ENCODE data around the gene PEX5L. TPM values are rescaled to one million over a fixed set of nuclear protein-coding genes. Genes with fewer than 3 reads are reported as not detected.

The PEX5L gene
- total and polyA plus RNA-seq, 2 experiments from 2014 or later, result 0.07 to 0.30 TPM

DNA sequence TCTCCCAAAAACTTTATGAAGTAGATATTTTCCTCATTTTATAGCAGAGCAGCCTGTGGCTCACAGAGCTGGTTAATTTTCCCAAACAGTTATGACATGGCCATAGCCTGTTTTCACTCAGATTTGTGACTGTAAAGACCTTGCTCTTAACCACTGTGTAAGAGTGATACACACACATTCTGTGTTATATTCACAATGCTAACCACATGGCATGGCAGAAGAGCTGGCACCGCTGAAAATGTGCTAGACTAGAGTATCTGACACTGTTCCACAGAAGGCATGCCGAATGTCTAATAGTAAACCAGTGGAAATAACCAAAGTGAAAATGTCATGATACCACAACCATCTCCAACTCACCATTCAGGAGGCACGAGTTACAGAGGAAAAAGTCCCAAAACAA is 71.8 kb downstream of the PEX5L start:
- no peak overlapping the region for H3K27ac ChIP-seq
- no peaks in the 10 kb centered on the region for H3K27me3 ChIP-seq
- H3K4me1 ChIP-seq (ENCODE audit: low read depth), result no peaks in the 10 kb centered on the region
- TF ChIP-seq, protein P1, sequence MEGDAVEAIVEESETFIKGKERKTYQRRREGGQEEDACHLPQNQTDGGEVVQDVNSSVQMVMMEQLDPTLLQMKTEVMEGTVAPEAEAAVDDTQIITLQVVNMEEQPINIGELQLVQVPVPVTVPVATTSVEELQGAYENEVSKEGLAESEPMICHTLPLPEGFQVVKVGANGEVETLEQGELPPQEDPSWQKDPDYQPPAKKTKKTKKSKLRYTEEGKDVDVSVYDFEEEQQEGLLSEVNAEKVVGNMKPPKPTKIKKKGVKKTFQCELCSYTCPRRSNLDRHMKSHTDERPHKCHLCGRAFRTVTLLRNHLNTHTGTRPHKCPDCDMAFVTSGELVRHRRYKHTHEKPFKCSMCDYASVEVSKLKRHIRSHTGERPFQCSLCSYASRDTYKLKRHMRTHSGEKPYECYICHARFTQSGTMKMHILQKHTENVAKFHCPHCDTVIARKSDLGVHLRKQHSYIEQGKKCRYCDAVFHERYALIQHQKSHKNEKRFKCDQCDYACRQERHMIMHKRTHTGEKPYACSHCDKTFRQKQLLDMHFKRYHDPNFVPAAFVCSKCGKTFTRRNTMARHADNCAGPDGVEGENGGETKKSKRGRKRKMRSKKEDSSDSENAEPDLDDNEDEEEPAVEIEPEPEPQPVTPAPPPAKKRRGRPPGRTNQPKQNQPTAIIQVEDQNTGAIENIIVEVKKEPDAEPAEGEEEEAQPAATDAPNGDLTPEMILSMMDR (IDR thresholded peaks at IDR 0.05; ENCODE audit: low read depth, low read length), result no peak
- H3K9me3 ChIP-seq (ENCODE audit: low read depth), result no peaks in the 10 kb centered on the region
- no peak for DNase-seq (ENCODE audit: low read depth in 1 of 2, low spot score in 1 of 2)
- H3K36me3 ChIP-seq, result no peaks in the 10 kb centered on the region
- H3K4me3 ChIP-seq, result no peak overlapping the region

DNA sequence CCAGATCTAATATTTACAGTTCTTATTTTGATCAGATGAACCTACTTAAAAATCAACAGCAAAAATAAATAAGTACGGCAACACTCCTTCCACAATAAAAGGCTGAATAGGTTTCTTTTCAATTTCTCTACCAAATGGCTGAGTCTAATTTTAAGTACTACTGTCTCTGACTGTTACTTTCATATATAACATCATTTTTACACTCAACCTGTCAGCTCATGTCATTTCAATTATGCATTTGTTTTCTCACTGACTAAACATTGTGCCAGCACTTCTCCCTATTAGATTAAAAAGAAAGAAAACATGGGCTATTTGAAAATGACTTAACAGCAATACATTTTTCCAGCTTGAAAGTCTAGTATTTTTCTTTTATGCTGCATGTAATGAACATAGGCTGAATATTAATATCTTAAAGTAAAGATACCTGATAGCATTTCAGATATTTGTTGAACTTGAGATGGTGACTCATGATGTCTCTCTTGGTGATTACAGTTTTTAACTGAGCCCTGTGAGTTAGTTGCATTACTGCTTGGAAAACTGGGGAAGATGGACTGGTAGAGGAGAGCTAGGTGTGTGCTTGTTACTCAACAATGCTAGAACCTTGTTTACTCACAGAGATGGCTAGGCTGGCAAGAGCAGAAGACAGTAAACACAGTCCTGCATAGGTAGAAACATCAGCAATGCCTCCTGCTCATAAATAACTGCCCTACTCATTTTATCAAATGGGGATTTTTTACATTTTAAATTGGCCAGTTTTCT is 73.9 kb downstream of the PEX5L start:
- DNase-seq (ENCODE audit: low read depth in 1 of 2, low spot score in 1 of 2), result no peak
- TF ChIP-seq, protein P1 (IDR thresholded peaks at IDR 0.05; ENCODE audit: low read depth, low read length), result no peak
- Histone ChIP-seq H3K36me3 (no peaks in the 10 kb centered on the region), H3K4me3 (no peak overlapping the region), H3K9me3 (ENCODE audit: low read depth) (no peaks in the 10 kb centered on the region), H3K27ac (no peak overlapping the region), H3K27me3 (no peaks in the 10 kb centered on the region), H3K4me1 (ENCODE audit: low read depth) (no peaks in the 10 kb centered on the region)

DNA sequence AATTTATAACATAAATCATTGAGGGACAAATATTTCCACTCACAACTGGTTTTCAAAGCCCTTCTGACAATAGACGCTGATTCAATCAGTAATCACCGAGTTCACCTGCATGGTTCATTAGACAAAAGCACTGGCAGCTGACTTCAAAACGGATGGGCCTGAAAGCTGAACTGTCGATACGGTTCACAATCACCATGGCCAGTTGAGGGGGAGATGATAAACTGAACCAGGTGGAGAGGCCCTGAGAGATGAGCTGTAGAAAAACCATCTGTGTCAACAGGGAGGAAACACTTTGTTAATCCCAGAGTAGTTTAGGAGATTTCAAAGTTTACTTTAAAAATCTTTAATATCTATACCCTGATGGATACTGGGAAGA is 75.0 kb downstream of the PEX5L start:
- no peaks in the 10 kb centered on the region for H3K36me3 ChIP-seq
- no peak overlapping the region for H3K4me3 ChIP-seq
- DNase-seq (ENCODE audit: low read depth in 1 of 2, low spot score in 1 of 2), result no peak
- TF ChIP-seq, protein P1 (IDR thresholded peaks at IDR 0.05; ENCODE audit: low read depth, low read length), result no peak
- no peaks in the 10 kb centered on the region for H3K9me3 ChIP-seq (ENCODE audit: low read depth)
- H3K27ac ChIP-seq, result no peak overlapping the region
- H3K4me1 ChIP-seq (ENCODE audit: low read depth), result peaks cover 2% of the 10 kb centered on the region
- H3K27me3 ChIP-seq, result no peaks in the 10 kb centered on the region

DNA sequence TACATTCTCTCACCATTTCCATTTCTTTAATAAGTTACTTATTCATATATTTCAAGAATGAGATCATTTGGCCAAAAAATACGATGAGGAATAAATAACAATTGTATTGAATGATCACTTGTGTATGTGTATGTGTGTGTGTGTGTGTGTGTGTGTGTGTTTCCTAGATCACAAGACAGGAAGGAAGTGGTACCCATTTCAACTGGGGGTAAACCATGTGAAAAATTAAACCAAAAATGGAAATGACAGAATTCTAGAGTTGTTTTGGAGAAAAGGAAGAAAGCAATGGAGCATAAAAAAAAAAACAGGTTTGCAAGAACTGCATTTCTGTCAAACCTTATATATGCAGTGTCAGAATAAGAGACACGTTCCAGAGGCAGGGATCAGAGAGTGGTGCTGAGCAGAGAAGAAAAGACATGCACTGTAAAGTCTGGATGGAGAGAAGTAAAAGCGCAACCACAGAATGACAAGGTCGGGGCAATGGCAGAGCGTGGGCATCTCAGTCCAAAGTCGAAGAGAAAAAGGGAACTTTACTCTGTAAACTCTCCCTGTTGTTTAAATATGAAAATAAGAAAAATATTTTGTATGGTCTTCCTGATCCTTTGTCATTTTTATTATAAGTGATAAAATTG is 75.5 kb downstream of the PEX5L start:
- no peak for DNase-seq (ENCODE audit: low read depth in 1 of 2, low spot score in 1 of 2)
- Histone ChIP-seq H3K27me3 (no peaks in the 10 kb centered on the region), H3K36me3 (no peaks in the 10 kb centered on the region), H3K27ac (no peak overlapping the region), H3K4me3 (no peak overlapping the region), H3K9me3 (ENCODE audit: low read depth) (no peaks in the 10 kb centered on the region), H3K4me1 (ENCODE audit: low read depth) (peaks cover 2% of the 10 kb centered on the region)
- TF ChIP-seq, protein P1 (IDR thresholded peaks at IDR 0.05; ENCODE audit: low read depth, low read length), result no peak

DNA sequence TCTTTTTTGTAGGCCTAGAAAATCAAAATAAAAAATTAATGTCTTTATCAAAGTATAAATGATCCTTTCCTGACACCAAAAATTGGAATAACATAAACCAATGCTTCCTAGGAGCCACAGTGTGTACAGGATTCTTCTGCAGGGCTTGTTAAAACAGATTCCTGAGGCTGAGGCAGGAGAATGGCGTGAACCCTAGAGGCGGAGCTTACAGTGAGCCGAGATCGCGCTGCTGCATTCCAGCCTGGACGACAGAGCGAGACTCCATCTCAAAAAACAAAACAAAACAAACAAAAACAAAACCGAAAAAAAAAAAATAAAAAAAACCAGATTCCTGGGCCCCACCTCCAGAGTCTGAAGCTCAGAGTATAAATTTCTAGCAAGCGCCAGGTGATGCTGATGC is 78.0 kb downstream of the PEX5L start:
- H3K27ac ChIP-seq, result no peak overlapping the region
- no peaks in the 10 kb centered on the region for H3K27me3 ChIP-seq
- H3K4me3 ChIP-seq, result no peak overlapping the region
- TF ChIP-seq, protein P1 (IDR thresholded peaks at IDR 0.05; ENCODE audit: low read depth, low read length), result no peak
- H3K4me1 ChIP-seq (ENCODE audit: low read depth), result peaks cover 2% of the 10 kb centered on the region
- H3K9me3 ChIP-seq (ENCODE audit: low read depth), result no peaks in the 10 kb centered on the region
- no peaks in the 10 kb centered on the region for H3K36me3 ChIP-seq
- no peak for DNase-seq (ENCODE audit: low read depth in 1 of 2, low spot score in 1 of 2)

Measured in cardiac muscle cell (in vitro differentiated cells and primary cell).